T-helper 2 cell treated with Interferon-gamma antibody and Interleukin-4, amounts not matched to agents 100 ng/mL and 5 ng/mL, for 36 hours (primary cell): ENCODE results near the gene FADS2. TPM values are rescaled to one million over a fixed set of nuclear protein-coding genes. Genes with fewer than 3 reads are reported as not detected.

Experiments used
- intact Hi-C: fragments of 100-400 bp; cut with micrococcal nuclease; formaldehyde crosslinking; loops from one replicate; pipeline ENCODE4 v1.15.1; 2023
- total RNA-seq: library from RNA; stranded (reverse); gene quantifications from 2 replicates; pipeline ENCODE4 v1.2.3, GENCODE V29; 2022

Gene FADS2
- total RNA-seq, 1 donor from 2014 or later, result 268 TPM

DNA sequence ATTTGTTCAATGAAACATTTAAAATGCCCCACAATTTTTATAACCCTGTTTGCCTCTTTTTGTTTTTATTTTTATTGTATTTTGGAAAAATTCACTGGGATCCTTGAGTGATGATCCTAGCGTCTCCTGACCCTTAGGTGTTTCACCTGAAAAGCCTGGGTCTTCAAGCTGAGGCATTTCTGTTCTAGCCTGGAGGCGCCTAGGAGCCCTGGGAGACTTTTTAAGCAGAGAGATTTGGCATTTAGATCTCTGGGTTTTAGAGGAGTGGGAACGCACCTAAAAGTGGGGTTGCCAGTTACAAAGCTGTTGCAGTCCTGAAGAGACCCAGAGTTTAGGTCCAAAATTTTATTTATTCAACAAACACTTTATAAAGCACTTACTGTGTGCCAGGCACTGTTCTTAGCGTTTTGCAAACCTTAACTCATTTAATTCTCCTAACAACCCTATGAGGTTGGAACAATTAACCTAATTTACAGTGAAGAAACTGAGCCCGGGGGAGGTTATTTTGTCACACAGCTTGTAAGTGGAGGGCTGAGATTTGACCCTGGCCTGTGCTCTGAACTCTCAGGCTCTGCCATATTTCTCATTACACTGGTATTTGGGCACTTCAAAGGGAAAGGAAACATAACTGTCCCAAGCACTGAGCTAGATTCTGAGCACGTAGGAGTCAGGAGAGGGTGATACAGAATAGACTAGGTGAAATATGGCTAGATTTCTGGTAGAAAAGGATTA, 10.5 kb upstream of the FADS2 start:
- intact Hi-C loops, result loop anchor here (1.0 to 5.0 kb wide), 3 partner anchors 11 to 150 kb away; partner anchors contain the start of genes FADS2 and FTH1

DNA sequence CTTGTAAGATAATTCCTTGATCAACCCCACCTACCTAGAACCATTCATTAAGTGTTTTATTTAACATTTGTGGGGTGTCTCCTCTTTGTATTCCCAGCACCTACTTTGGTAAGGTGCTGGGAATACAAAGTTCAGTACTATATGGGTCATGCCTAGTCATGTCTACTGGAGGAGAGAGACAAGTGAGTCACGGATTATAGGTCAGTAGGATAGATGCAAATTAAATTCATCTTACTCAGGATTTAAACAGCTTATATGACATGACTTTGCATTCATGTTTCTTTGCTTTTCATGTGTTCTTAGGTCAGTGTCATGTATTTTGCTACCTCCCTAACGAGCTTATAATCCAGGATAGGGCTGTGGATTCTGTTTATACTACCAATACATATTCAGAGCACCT, 7.9 kb upstream of the FADS2 start:
- intact Hi-C loops, result no loop called here

DNA sequence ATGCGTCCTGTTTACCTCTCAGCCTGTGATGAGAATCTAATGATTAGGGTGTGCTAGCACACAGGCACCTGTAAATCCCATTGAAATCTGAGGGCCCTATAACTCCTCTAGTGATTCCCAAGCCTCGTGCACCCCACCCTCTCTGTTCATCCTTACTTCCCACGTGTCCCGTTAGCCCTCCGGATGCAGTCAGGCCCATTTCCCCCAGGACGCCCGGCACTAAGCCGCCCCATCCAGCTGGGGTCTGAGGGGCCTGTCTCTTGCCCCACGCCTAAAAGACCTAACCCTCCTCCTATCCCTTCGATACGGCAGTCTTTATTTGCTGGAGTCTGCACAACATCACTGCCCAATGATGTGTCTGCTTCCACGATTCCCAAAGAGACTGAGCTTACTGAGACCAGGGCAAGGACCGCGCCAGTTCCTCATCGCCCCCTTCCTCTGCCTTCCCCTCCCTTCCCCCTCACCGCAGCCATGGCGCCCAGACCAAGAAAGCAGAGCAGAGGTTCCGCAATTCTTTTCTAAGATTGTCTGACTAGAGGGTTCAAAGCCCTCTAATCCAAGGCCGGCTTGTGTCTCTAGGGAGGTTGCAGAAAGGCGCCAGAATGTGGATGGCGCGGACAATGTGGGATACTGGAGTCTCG, 1.1 kb upstream of the FADS2 start:
- intact Hi-C loops, result loop anchor here (1.0 kb wide), 1 partner anchor 30 kb away; no protein-coding TSS in a partner anchor

DNA sequence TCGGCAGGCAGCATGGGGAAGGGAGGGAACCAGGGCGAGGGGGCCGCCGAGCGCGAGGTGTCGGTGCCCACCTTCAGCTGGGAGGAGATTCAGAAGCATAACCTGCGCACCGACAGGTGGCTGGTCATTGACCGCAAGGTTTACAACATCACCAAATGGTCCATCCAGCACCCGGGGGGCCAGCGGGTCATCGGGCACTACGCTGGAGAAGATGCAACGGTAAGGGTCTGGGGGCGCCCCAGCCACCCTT, 204 bp downstream of the FADS2 start:
- intact Hi-C loops, result loop anchor here (1.0 kb wide), 2 partner anchors 11 to 36 kb away; partner anchors contain the start of genes FADS1, FEN1 and TMEM258

DNA sequence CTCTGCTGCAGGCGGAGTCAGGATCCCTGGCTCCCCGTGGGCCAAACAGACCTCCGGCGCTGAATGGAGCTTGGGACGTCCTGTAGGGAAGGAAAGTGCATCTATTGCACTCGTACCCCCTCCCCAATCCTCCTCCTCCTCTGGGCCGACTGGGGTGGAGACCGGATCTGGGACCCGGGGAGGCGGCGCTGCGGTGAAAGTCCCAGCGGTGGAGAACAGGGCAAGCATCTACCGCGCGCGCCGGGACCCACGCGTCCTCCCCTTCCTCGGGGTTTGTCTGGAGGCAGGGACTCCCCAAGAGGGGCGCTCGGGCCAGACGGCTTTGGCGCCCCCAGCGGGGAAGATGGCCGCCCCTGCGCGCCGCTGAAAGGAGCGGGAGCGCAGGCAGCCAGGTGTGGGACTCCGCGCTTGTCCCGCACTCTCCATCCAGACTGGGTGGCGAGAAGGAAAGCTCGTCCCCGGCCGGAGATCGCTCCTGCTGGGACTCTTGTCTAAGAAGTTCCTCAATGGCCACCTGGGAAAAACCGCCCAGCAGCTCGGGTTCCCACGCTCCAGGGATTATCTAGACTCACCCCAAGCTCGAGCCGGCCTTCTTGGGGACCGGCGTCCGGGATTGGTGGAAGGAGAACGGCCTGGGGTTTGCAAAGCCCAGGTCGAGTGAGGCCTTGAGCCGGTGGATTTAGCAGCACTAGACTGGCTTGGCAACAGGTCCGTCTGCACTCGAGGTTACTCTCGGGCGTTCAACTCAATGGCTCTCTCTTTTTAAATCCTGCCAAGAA, 718 bp downstream of the FADS2 start:
- intact Hi-C loops, result loop anchor here (1.0 kb wide), 2 partner anchors 12 to 37 kb away; partner anchors contain the start of genes FADS1, FEN1 and TMEM258

DNA sequence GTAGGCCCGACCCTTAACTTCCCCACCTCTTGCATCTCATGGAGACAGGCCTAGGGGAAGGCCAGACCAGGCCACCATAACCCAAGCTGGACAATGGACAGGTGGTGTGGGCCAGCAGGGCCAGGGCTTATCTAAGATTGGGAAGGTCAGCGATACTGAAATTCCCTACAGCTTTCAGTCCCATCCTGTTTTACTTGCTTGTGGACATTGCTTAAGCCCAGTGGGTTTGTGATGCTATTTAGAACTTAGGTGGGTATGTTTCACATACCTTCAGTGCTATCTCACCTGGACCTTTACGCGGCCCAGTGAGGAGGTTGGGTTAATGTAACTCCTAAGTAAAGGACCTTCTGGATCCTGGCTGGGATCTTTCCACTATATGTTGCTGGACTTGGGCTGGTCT, 1.7 kb downstream of the FADS2 start:
- intact Hi-C loops, result loop anchor here (5.0 kb wide), 2 partner anchors 62 to 292 kb away; partner anchors contain the start of genes FADS3 and INCENP

DNA sequence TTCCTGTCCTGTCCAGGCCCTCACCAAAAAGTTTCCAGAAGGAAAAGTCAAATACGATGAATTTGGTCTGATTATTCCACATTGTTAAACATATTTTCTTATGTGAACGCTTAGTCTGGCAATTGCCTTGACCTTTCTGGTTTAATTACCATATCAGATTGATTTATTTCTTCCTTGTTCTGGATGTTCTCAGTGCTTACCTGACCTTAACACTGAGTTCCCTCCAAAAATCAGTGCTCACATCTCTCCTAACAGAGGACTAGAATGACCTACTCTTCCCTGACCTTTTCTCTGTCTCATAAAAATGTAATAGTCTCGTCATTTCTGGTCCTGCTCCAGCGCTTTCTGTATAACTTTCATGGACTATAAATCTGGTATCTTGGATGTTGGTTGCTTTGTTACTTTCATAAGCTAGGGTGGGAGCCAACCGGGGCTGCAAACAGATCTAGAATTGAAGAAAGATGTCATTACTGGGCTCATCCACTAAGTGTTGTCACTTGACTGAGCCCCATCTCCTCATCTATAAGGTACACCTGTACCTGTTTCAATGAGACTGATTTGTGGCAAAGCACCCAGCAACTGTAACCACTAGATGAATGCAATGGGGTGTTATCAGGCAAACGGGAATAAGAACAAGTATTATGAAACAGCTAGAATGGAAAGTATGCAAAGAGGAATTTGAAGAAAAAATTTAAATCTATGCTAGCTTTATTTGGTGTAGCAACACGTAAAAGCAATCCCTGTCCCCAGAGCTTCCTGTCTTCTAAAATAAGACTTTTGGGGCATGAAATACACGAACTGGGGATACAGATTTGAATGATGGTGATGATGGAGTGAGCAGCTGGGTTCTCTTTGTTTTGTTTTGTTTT, 2.4 kb downstream of the FADS2 start:
- intact Hi-C loops, result loop anchor here (5.0 kb wide), 2 partner anchors 62 to 292 kb away; partner anchors contain the start of genes FADS3 and INCENP

DNA sequence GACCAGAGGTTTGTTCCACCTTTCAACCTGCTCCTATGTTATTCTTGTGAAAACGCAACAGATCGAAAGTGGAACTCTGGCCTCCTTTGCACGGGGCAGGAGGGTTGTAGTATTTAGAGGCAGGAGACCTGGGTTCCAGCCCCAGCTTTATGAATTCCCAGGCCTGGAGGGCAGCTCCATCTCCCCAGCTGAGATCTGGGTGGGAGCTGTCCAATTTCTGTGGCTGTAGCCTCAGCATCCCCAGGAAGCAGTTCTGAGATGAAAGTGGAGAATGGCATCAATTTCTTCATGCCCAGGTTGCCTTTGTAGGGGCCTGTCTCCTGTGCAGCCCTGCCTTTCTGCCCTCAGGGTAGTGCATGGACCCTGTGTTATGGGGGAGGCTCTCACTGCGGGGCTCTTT, 4.1 kb downstream of the FADS2 start:
- intact Hi-C loops, result loop anchor here (5.0 kb wide), 2 partner anchors 60 to 290 kb away; partner anchors contain the start of genes FADS3 and INCENP

DNA sequence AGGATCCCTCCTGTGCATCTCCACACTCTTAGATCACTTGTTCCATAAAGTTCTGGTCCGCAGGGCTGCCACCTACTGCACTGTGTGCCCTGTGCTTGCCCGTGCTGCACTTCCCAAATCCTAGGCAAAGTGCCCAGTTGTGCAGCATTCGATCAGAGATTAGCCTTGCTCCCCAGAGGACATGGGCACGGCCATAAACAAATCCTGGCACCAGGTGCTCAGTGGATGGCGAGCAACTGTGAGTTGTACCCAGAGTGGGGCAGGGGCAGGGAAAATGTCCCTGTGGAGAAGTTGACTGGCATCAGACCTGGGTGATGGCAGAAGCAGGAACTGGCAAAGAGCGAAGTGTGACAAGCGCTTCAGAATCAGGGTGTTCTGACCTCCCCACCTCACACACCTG, 4.7 kb downstream of the FADS2 start:
- intact Hi-C loops, result loop anchor here (5.0 kb wide), 2 partner anchors 60 to 290 kb away; partner anchors contain the start of genes FADS3 and INCENP

DNA sequence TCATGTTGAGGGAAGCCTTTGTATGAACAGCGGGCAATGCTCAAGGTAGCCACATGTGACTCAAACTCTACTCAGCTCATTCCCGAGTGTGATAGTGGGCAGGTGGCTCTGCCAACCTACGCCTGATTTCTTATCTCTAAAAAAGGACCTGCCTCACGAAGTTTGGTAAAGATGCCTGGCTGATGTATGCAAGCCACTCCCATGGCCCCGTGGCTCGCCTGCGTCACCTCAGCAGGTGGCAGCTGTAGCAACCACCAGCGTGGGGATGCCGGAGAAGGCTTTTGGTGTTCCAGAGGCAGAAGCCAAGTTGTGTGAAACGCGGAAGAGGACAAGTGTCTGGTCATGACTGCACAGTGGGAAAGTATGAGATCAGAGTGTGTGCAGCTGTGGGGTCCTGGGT, 5.4 kb downstream of the FADS2 start:
- intact Hi-C loops, result loop anchor here (5.0 kb wide), 2 partner anchors 59 to 289 kb away; partner anchors contain the start of genes FADS3 and INCENP

DNA sequence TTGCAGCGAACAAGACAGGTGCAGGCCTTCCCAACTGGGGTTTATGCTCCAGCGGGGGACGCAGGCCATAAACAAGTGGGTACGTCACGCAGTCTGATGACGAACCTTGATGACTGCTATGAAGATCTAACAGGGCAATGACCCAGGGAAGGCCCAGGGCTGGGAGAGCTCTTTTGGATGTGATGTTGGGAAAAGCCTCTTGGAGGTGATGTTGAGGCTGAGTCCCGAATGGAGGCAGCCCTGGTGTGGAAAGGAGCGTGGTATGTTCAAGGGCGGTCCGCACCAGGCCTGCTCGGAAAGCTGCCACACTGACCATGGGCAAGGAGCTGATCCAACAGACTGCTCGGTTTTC, 5.8 kb downstream of the FADS2 start:
- intact Hi-C loops, result loop anchor here (2.0 to 5.0 kb wide), 3 partner anchors 17 to 288 kb away; partner anchors contain the start of genes FADS1, FADS3 and INCENP

DNA sequence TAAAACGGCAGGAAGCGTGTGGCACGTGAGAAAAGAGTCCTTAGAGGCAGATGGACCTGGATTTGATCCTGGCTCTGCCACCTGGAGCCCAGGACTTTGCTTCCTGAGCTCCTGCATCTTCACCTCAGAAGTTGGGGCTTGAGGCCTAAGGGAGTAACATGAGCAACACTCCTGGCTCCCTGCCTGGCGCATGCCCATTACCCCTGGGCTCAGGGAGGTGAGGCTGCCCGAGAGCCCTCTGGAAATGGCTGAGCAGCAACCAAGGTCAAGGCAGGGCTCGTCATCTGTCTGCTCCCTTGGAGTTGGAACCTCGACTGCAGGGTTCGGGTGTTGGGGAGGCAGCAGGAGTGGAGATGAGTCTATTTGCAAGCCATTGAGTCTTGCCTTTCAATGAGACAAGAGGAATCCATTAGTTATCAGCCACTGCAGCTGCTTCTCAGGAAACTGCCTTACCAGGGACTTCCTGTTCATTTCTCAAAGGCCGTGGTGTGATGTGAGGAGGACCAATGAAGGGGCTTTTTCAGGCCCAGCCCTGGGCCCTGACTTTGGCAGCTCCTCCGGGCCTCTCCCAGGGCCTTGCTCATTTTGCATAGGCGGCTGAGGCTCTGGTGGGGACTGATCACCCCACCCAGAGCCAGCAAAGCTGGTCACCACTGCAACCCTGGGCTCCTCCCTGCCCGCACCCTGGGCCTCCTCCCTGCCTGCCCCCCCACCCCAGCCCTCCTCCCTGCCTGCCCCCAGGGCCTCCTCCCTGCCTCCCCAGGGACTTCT, 6.4 kb downstream of the FADS2 start:
- intact Hi-C loops, result loop anchor here (2.0 to 5.0 kb wide), 3 partner anchors 18 to 288 kb away; partner anchors contain the start of genes FADS1, FADS3 and INCENP

DNA sequence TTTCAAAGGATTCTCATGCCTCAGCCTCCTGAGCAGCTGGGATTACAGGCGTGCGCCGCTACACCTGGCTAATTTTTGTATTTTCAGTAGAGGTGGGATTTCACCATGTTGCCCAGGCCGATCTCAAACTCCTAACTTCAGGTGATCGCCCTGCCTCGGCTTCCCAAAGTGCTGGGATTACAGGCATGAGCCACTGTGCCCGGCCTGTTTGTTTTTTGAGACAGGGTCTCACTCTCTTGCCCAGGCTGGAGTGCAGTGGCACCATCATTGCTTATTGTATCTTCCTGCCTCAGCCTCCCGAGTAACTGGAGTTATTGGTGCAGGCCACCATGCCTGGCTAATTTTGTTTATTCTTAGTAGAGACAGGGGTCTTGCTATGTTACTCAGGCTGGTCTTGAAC, 8.1 kb downstream of the FADS2 start:
- intact Hi-C loops, result no loop called here

DNA sequence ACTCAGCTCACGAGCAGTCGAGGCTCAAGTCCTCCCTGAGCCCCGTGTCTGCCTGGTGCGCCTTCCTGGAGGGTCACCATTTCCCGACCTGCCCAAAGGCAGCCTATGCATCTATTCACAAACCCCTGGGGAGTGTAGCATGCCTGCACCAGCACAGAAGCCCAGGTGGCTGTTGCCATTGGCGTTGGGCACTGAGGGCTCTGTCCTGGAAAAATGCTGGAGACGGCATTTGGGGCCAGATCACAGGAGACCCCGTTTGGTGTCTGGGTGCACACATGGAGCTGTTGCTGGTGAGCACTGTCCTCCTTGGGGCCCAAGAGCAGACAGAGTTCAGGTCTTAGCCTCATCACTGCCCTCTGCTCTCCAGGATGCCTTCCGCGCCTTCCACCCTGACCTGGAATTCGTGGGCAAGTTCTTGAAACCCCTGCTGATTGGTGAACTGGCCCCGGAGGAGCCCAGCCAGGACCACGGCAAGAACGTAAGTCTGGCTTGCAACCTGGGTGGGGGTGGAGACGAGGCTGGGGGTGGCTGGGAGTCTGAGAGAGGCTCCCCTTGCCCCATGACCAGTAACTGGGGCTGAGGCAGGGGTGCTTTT, 9.4 kb downstream of the FADS2 start:
- intact Hi-C loops, result no loop called here

DNA sequence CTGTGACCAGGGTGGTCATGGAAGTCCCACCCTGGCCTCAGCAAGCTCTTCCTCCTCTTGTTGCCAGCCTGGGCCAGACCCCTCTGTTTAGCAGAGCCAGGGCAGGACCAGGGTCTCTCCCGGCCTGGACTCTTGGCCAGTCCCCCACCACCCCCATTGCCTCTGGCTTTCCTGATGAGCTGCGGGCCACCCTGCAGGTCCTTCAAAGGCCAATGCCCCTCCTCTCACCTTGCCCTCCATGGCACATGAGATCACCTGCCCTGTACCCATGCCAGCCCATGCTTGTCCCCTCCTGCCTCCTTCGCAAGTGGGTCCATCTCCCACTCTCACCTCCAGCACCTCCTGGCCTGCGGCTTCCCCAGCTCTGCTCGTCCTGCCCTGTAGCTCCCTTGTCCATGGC, 10.4 kb downstream of the FADS2 start:
- intact Hi-C loops, result no loop called here

DNA sequence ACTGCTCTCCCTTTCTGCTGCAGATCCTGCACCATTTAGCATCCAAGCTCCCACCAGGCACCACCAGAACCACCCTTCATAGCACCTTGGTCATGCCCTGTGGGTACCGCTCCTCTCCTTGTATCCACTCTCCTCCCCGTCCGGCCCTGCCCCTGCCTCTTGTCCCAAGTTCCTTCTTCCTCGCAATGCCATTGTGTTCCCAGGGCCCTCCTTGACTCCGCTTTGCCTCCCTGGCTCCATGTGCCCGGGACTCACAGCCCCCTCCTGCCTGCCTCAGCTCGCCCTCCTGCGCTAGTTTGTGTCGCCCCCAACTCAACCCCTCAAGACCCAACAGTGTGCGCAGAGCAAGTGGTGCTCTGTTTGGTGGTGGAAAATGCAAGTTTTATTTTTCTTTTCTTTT, 10.8 kb downstream of the FADS2 start:
- intact Hi-C loops, result no loop called here

DNA sequence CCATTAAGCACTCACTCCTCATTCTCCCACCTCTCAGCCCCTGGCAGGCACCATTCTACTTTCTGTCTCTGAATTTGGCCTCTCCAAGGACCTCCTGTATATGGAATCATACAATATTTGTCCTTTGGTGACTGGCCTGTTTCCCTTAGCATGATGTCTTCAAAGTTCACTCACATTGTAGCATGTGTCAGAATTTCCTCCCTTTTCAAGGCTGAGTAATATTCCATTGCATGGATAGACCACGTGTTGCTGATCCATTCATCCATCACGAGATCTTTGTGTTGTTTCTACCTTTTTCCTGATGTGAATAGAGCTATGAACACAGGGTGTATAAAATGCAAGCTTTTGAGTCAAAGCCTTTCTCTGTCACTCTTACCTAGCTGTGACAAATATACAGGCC, 11.6 kb downstream of the FADS2 start:
- intact Hi-C loops, result no loop called here

DNA sequence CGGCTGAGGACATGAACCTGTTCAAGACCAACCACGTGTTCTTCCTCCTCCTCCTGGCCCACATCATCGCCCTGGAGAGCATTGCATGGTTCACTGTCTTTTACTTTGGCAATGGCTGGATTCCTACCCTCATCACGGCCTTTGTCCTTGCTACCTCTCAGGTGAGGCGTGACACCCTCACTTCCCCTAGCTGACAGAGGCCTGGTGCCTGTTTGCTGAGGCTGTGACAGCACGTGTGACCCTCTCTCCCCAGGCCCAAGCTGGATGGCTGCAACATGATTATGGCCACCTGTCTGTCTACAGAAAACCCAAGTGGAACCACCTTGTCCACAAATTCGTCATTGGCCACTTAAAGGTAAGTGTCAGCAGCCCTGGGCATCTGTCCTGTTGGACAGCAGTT, 12.3 kb downstream of the FADS2 start:
- intact Hi-C loops, result no loop called here
